Esophagus muscularis mucosa (tissue), 4 donors: ENCODE measurements around the gene ITPR1.

Experiments
- EP300 ChIP-seq: sonication (generic); formaldehyde crosslinking; IDR thresholded peaks from one replicate; pipeline ENCODE4 v1.6.1; 2017; ENCODE audit warnings: antibody characterized with exemption
- POLR2A ChIP-seq: fragments of 450-650 bp; IDR thresholded peaks from one replicate; pipeline ENCODE4 v1.6.1; 2017; ENCODE audit warnings: antibody characterized with exemption, moderate library complexity, mild to moderate bottlenecking, low read depth
- POLR2AphosphoS5 ChIP-seq, 2 donors: sonication (generic); formaldehyde crosslinking; IDR thresholded peaks; one replicate each; pipeline ENCODE4 v1.6.1; 2017; ENCODE audit warnings: antibody characterized with exemption in 2 of 2
- TF ChIP-seq, protein P1 (sequence below), 3 experiments: fragments of 200-600 bp in 2 of 3; fragments of 450-650 bp in 1 of 3; sonication (generic) in 2 of 3; IDR thresholded peaks; one replicate each; pipeline ENCODE4 v1.5.1; 2017 to 2019; ENCODE audit warnings: antibody characterized with exemption in 3 of 3, mild to moderate bottlenecking in 2 of 3, moderate library complexity in 1 of 3

DNA sequence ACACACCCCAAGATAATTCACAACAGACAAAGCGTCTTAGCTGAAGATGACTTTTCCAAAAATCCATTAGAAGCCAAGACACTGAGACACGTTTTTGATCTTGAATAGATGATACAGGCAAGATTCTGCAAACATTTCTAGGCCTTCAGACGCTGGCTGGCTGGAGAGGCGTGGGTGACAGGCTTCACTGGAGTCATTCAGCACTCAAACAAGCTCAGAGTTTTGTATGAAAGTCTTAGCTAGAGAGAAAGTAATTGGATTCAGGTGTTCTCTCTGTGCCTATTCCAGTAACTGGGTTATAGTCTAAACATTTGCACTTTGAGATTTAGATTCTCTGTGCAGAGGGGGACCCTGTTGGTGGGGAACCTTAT, 338.4 kb downstream of the ITPR1 start:
- TF ChIP-seq POLR2A: no peak
- TF ChIP-seq, protein P1, sequence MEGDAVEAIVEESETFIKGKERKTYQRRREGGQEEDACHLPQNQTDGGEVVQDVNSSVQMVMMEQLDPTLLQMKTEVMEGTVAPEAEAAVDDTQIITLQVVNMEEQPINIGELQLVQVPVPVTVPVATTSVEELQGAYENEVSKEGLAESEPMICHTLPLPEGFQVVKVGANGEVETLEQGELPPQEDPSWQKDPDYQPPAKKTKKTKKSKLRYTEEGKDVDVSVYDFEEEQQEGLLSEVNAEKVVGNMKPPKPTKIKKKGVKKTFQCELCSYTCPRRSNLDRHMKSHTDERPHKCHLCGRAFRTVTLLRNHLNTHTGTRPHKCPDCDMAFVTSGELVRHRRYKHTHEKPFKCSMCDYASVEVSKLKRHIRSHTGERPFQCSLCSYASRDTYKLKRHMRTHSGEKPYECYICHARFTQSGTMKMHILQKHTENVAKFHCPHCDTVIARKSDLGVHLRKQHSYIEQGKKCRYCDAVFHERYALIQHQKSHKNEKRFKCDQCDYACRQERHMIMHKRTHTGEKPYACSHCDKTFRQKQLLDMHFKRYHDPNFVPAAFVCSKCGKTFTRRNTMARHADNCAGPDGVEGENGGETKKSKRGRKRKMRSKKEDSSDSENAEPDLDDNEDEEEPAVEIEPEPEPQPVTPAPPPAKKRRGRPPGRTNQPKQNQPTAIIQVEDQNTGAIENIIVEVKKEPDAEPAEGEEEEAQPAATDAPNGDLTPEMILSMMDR (IDR thresholded peaks at IDR 0.05): no peak
- TF ChIP-seq POLR2AphosphoS5 (IDR thresholded peaks at IDR 0.05): no peak
- no peak for TF ChIP-seq EP300
